Peyer's patch (tissue), 4 donors: ENCODE measurements around the gene ARHGEF1.

ENCODE experiments used
- CTCF ChIP-seq, 6 experiments: fragments of 450-650 bp in 4 of 6; fragments of 200-600 bp in 2 of 6; sonication (generic) in 1 of 6; IDR thresholded peaks; one replicate each; pipeline ENCODE4 v1.5.1; 2017 to 2019; ENCODE audit warnings: antibody characterized with exemption in 6 of 6, mild to moderate bottlenecking in 3 of 6, moderate library complexity in 1 of 6
- POLR2A ChIP-seq, 2 donors: fragments of 450-650 bp; IDR thresholded peaks; one replicate each; pipeline ENCODE4 v1.5.1; 2017; ENCODE audit warnings: antibody characterized with exemption in 2 of 2, mild to moderate bottlenecking in 2 of 2, moderate library complexity in 2 of 2

- no peak for TF ChIP-seq CTCF (IDR thresholded peaks at IDR 0.05)
- no peak for TF ChIP-seq POLR2A (IDR thresholded peaks at IDR 0.05)
These were observed 4.8 kb upstream of the ARHGEF1 start for GRCh38 chr19:41877916-41878905.
